Activated naive CD4-positive, alpha-beta T cell treated with Interleukin-2 at 50 U/mL for 16 hours (primary cell): ENCODE measurements around the gene AARSD1.
A peak's percentile ranks its signal among the peaks of the same experiment; 100 is the strongest.
"Not testable (repeated sequence)": the region's sequence is repeated elsewhere in the genome, so short reads cannot be mapped to it uniquely, and the experiment has no call there.

Experiments
- DNase-seq: peaks from one replicate; pipeline ENCODE4 v3.0.0-alpha.2; 2020

Gene AARSD1

DNA sequence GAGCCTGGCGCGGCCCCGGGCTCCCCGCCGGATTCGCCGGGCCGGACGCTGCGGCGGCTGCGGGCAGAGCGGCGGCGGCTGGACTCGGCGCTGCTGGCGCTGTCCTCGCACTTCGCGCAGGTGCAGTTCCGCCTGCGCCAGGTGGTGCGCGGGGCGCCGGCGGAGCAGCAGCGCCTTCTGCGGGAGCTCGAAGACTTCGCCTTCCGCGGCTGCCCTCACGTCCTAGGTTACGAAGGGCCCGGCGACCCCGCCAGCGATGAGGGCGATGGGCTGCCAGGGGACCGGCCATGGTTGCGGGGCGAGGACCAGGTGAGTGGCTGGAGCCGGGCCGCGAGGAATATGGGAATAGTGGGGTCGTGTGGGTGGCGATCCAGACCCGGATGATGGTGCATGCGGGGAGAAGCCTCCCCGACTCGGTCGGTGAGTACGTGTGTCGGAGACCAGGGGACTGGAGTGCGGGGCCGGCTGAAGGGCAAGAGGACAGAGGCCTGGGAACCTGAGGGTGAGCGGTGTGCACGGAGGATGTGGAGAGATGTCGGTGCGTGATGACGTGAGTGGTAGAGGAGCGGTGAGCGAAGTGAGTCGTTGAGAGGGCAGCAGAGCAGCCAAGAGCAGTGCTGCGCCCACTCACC is 16.6 kb upstream of the AARSD1 start:
- peak; percentile 71 for DNase-seq

DNA sequence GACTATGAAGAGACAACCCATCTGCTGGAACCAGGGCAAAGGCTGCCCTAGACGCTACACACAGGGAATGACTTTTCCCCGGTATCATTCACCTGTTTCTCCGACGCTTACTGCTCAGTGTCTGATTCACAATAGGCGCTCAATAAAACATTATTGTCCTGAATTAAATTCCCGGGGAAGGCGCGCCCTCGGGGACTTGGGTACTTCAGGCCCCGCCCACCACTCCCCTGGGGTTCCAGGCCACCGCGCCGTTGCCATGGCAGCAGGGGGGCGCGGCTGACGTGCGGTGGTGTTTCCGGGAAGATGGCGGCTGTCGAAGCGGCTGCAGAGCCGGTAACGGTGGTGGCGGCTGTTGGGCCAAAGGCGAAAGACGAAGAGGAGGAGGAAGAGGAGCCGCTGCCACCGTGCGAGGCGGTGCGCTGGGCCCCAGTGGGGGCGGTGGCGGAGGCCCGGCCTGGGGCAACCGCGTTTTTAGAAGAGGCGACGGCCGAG is 16.1 kb upstream of the AARSD1 start, which contains the start of gene RUNDC1:
Gene RUNDC1 (plus strand): TSS at position 292 of the 492 bp plus-strand sequence. CDS start 12 bp downstream, at position 304.
- DNase-seq: peak; percentile 93

- peak; percentile 25 for DNase-seq
These were observed 15.4 kb upstream of the AARSD1 start, which contains the start of gene PTGES3L for GRCh38 chr17:42979511-42980273. Gene PTGES3L (minus strand): TSS chr17:42980080. CDS start chr17:42980053, 27 bp downstream.

DNA sequence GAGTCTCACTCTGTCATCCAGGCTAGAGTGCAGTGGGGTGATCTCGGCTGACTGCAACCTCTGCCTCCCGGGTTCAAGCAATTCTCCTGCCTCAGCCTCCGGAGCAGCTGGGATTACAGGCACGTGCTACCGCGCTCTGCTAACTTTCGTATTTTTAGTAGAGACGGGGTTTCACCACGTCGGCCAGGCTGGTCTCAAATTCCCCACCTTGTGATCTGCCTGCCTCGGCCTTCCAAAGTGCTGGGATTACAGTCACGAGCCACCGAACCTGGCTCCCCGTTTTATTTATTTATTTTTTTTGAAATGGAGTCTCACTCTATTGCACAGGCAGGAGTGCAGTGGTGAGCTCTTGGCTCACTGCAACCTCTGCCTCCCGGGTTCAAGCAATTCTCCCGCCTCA is 11.4 kb upstream of the AARSD1 start:
- not testable (repeated sequence) for DNase-seq

DNA sequence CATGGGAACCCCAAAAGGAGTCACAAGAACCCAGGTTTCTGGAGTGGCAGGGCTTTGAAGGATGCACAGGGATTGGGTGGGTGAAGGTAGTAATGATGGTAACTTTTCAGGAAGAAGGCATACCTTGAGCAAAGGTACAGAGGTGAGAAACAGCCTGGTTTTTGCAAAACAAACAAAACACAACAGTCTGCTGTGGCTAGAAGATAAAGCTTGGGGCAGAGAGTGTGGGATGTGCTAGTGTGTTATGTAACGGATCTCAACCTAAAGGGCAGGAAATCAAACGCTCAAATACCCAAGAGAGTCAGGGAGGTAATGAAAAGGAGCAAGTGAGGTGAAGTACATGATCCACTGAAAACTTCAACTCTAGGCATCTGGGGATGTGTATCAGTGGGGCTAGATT is 11.0 kb upstream of the AARSD1 start:
- DNase-seq: no peak

DNA sequence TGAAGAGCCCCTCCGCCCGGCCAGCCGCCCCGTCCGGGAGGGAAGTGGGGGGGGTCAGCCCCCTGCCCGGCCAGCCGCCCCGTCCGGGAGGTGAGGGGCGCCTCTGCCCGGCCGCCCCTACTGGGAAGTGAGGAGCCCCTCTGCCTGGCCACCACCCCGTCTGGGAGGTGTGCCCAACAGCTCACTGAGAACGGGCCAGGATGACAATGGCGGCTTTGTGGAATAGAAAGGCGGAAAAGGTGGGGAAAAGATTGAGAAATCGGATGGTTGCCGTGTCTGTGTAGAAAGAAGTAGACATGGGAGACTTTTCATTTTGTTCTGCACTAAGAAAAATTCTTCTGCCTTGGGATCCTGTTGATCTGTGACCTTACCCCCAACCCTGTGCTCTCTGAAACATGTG is 9.1 kb upstream of the AARSD1 start:
- DNase-seq: not testable (repeated sequence)

DNA sequence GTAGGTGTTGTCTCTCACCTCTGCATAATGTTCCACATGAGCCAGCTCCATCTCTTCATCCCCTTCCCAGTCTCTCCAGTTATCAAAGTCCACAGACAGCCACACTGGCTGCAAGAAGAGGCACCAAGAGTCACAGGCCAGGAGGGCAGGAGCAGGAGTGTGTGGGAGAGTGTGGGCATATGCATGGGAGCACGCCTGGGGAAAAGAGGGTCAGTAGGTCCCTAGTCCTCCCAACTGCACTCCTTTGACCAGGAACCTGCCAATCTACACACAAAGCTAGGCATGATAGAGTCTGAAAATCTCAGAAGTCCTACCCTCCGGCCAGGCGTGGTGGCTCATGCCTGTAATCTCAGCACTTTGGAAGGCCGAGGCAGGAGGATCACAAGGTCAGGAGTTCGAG is 7.3 kb upstream of the AARSD1 start:
- DNase-seq: no peak

DNA sequence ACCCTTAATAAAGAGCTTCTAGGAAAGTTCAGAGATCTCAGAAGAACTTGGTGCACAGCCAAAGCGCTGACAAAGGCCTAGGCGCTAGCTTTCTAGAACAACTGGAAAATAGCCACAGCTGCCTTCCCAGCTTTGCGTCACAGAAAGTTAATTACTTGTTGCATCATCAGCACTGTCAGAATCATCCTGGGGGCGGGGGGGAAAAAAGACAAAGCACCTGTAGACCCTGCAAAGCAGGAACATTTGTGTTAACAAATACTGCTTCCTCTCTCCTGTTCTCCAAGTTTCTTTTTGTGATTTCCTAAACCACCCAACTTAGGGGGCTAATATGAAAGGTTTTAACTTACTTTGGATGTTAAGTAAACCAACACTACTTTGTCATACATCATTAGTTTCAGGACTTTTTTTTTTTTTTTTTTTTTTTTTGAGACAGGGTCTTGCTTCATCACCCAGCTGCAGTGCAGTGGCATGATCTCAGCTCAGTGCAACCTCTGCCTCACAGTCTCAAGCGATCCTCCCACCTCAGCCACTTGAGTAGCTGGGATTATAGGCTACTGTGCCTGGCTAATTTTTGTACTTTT is 4.8 kb upstream of the AARSD1 start:
- no peak for DNase-seq

GRCh38 chr17:42967925-42968324 is 3.7 kb upstream of the AARSD1 start:
- no peak for DNase-seq

DNA sequence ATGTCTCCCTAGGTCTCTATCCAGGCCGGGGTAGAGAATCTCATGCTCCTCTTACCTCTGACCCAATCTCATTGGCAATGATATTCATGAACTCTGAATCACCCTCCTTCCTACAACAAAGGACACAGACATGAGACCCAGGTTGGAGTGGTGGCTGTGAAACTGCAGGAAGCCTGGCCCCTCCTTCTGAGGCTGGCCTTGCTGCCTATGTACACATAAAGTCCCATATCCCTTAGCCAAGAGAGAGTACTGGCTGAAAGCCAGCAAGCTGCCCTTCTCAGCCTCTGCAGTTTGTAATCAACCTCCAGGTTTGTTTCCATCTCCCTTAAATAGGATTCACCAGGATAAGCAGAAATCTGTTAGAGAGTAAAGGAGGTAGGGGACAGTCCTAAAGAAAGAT is 10.6 kb downstream of the AARSD1 start:
- no peak for DNase-seq

GRCh38 chr17:42950044-42950783 is 14.0 kb downstream of the AARSD1 start:
- DNase-seq: no peak

- DNase-seq: no peak
These were observed 17.4 kb downstream of the AARSD1 start for GRCh38 chr17:42946812-42947211.

- no peak for DNase-seq
These were observed 20.0 kb downstream of the AARSD1 start for GRCh38 chr17:42944211-42944610.

DNA sequence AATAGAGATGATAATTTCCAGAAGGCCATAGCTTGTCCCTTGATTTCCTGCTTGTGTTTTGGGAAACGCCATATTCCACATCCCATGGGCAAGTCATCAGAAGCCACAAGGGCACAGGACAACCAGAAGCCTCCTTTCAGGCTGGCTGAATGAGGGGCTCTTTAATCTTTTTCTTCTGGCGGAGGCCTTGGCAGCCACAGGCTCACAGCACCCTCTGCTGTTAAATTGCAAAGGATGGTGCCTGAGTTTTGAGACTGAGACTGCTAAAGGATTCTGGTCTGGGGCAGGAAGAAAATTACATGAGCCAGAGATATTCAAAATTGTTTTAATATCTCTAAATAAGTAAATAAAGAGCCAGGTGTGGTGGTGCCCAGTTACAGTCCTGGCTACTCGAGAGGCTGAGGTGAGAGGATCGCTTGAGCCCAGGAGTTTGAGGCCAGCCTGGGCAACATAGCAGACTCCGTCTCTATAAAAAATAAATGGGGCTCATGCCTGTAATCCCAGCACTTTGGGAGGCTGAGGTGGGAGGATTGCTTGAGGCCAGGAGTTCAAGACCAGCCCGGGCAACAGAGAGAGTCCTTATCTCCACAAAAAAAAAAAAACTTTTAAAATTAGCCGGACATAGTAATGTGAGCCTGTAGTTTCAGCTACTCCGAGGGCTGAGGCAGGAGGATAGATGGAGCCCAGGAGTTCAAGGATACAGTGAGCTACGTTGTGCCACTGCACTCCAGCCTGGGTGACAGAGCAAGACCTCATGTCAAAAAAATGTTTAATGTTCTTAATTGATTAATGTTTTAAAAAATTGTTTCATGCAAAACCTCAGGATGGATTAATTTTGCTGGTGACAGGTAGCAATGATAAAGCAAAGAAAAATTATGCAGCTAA is 26.3 kb downstream of the AARSD1 start:
- peak; percentile 8 for DNase-seq

DNA sequence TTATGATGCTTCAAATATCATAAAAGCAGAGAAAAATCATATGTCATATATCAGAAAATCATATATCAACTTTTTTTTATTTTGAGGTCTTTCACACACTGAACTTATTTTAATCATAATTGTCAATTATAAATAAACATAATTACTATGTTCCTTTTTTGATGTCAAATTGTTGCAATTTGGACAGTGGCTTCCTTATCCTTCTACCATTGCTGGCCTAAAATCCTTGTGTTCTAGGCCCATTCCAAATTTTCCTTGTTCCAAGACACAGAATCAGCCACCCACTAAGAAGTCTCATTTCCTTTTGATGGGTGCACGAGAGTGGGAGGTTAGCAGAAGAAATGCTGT is 34.8 kb downstream of the AARSD1 start:
- no peak for DNase-seq

GRCh38 chr17:42928714-42929496 is 35.3 kb downstream of the AARSD1 start:
- peak; percentile 11 for DNase-seq

DNA sequence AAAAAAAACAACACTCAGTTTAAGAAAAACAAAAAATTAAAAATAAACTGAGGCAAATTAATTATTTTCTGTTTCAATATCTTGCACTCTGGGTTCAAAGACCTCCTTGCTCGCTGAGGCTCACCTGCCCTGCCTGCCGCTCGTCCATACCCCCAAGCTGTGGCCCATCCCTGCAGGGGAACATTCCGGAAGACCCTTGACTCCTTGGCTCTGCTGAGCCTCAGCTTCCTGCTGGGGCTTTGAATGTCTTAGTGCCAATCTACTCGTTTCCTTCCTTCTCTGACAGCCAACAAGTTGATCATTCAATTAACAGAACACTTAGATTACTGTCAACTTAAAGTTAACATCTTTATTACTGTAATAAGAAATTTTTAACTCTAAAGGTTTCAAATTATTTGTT is 39.4 kb downstream of the AARSD1 start:
- DNase-seq: no peak

DNA sequence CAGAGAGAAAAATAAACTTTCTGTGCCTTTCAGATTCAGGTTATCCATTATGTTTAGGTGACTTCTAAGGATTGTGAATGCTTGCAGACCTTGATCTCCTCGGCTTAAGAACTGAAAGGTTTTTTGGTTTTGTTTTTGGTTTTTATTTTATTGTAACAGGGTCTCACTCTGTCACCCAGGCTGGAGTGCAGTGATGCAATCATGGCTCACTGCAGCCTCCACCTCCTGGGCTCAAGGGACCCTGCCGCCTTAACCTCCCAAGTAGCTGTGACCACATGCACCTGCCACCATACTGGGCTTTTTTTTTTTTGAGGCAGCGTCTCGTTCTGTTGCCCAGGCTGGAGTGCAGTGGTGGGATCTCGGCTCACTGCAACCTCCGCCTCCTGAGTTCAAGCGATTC is 40.8 kb downstream of the AARSD1 start:
- DNase-seq: not testable (repeated sequence)

DNA sequence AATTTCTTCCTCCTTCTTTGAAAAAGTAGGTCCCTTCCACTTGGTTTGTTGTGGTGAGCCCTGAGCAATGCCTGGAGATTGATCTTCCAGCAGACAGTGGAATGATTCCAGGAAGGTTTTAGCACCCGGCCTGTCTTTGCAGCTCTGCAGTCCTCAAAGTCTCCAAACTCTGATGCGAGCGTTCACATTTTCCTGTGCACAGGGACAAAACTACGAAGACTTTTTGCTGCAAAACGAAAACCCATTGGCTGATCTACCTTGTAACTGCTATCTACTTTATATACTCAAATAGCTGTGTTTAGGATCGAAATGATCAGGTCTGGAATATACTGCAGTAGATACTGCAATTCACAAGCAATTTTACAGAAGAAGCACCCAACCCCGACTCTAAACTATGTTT is 42.0 kb downstream of the AARSD1 start:
- no peak for DNase-seq

GRCh38 chr17:42920922-42921321 is 43.3 kb downstream of the AARSD1 start:
- no peak for DNase-seq
